Glomerular endothelial cell (primary cell): ENCODE results near the gene SYTL3. TPM values are rescaled to one million over a fixed set of nuclear protein-coding genes. Genes with fewer than 3 reads are reported as not detected.

Source experiments
- DNase-seq: peaks from one replicate; pipeline ENCODE4 v3.0.0-alpha.2; 2011; ENCODE audit warnings: low read depth, low spot score; ENCODE audit errors: extremely low read depth
- total RNA-seq: library from RNA; depleted of rRNA; stranded (reverse); fragments of >200 nt; gene quantifications from 2 replicates; pipeline ENCODE4 v1.2.3, GENCODE V29; 2015

The SYTL3 gene
- total RNA-seq, 1 donor from 2014 or later = 2.2 TPM

- no peak for DNase-seq
These were observed 120.9 kb downstream of the SYTL3 start for GRCh38 chr6:158770533-158771330.

GRCh38 chr6:158771399-158772152 is 121.7 kb downstream of the SYTL3 start:
- DNase-seq = no peak

- no peak for DNase-seq
These were observed 122.3 kb downstream of the SYTL3 start for GRCh38 chr6:158772172-158772571.

- no peak for DNase-seq
These were observed 123.1 kb downstream of the SYTL3 start for GRCh38 chr6:158772851-158773371.

GRCh38 chr6:158773581-158774449 is 124.0 kb downstream of the SYTL3 start:
- no peak for DNase-seq

GRCh38 chr6:158774717-158775449 is 125.0 kb downstream of the SYTL3 start:
- no peak for DNase-seq

- no peak for DNase-seq
These were observed 126.0 kb downstream of the SYTL3 start for GRCh38 chr6:158775832-158776231.

GRCh38 chr6:158776737-158777136 is 126.9 kb downstream of the SYTL3 start:
- no peak for DNase-seq

GRCh38 chr6:158777510-158777909 is 127.7 kb downstream of the SYTL3 start:
- DNase-seq = no peak

GRCh38 chr6:158778005-158778527 is 128.2 kb downstream of the SYTL3 start:
- no peak for DNase-seq

GRCh38 chr6:158780246-158780884 is 130.5 kb downstream of the SYTL3 start:
- DNase-seq = no peak

GRCh38 chr6:158780988-158781691 is 131.3 kb downstream of the SYTL3 start:
- no peak for DNase-seq

GRCh38 chr6:158781692-158782373 is 132.0 kb downstream of the SYTL3 start:
- no peak for DNase-seq

- DNase-seq = no peak
These were observed 132.7 kb downstream of the SYTL3 start for GRCh38 chr6:158782432-158783166.

GRCh38 chr6:158783167-158783450 is 133.3 kb downstream of the SYTL3 start:
- DNase-seq = no peak

GRCh38 chr6:158783851-158784250 is 134.0 kb downstream of the SYTL3 start:
- no peak for DNase-seq

GRCh38 chr6:158784505-158784904 is 134.7 kb downstream of the SYTL3 start:
- DNase-seq = no peak

- no peak for DNase-seq
These were observed 135.2 kb downstream of the SYTL3 start for GRCh38 chr6:158785036-158785435.
